ENCODE results near the gene SLC38A3.
"Not testable (repeated sequence)": the region's sequence is repeated elsewhere in the genome, so short reads cannot be mapped to it uniquely, and the experiment has no call there.

Gene SLC38A3

DNA sequence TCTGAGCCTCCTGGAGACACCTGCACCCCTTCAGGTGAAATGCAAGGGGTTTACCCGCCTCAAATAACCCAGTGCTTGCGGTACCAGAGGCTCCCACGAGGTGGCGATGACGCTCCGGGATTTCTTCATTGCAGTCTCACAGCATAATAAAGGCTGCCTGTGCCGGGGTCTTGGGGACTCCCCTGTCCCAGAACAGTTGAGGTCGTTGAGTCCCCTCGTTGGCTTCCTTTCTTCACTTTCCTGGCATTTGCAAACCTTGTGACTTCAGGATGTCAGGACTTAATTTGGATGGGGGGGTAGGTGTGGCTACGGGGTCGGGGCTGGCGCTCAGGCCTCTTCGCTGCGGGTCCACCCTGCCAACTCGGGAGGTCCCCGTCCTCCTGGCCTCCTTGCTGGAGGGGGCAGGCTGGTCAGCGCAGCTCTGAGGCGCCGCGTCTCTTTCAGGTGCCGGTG lies 12.4 kb upstream of the SLC38A3 start:
- peak; percentile 68 to 90 (median 82) for DNase-seq

DNA sequence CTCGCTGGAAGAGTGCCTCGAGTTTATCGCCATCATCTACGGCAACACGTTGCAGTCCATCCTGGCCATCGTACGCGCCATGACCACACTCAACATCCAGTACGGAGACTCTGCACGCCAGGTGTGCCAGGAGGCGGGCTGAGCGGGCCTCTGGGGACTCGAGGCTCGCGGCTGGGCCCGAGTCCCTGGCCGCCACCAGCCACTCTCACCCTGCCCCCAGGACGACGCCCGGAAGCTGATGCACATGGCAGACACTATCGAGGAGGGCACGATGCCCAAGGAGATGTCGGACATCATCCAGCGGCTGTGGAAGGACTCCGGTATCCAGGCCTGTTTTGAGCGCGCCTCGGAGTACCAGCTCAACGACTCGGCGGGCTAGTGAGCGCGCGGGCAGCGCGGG lies 11.8 kb upstream of the SLC38A3 start:
- no peak for DNase-seq

DNA sequence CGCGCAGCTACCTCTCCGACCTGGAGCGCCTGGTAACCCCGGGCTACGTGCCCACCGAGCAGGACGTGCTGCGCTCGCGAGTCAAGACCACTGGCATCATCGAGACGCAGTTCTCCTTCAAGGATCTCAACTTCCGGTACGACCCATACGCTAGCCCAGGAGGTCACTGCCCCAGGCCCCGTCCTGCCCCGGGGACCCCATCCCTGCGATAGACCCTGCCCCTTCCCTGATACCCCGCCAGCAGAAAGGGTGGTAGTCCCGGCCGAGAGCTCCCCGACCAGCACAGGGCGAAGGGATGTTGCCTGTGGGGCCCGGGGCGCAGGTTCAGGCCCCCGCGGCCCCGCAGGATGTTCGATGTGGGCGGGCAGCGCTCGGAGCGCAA lies 11.3 kb upstream of the SLC38A3 start:
- peak in 1 of 6 experiments; percentile 40 for DNase-seq

DNA sequence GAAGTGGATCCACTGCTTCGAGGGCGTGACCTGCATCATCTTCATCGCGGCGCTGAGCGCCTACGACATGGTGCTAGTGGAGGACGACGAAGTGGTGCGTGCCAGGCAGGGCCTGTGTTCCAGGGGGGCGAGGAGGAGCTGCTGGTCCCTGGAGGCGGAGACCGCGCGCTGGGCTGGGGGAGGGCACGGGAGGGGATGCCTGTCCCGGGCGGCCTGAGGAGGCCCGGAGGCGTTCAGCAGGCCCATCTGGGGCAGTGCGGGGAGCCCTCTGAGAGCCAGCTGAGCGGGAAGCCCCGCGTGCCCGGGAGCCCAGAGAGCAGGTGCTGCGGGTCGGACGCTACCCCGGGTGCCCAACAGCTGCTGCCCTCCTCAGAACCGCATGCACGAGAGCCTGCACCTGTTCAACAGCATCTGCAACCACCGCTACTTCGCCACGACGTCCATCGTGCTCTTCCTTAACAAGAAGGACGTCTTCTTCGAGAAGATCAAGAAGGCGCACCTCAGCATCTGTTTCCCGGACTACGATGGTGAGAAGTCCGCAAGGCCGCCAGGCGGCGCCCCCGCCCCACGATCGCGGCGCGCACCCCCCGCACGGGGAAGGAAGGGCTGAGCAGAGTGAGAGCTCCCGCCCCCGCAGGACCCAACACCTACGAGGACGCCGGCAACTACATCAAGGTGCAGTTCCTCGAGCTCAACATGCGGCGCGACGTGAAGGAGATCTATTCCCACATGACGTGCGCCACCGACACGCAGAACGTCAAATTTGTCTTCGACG lies 10.8 kb upstream of the SLC38A3 start:
- peak; percentile 82 to 89 (median 87) for DNase-seq

DNA sequence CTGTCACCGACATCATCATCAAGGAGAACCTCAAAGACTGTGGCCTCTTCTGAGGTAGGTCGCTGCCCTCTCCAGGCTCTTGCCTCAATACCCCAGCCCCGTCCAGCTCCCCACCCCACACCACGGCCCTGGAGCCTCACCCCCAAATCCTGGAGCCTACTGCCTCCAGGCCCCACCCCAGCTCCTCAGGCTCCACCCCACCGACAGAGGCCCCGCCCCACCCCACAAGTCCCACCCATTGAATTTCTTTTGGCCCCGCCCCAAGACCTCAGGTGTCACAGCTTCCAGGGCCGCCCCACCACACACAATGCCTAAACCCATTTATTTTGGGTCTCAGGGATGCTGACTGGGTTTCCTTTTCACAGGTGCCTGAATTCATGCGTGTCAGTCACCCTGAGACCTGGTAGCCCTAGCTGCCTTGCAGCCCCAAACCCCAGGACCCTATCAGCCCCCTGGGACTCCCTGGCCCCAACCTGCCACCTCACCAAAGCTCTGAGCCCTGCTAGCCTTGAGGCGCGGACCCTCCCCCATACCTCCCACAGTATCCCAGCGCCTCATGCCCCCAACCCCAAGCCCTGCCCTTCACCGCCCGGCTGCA lies 10.1 kb upstream of the SLC38A3 start:
- DNase-seq = peak in 3 of 6 experiments; percentile 79 to 86 (median 84)

DNA sequence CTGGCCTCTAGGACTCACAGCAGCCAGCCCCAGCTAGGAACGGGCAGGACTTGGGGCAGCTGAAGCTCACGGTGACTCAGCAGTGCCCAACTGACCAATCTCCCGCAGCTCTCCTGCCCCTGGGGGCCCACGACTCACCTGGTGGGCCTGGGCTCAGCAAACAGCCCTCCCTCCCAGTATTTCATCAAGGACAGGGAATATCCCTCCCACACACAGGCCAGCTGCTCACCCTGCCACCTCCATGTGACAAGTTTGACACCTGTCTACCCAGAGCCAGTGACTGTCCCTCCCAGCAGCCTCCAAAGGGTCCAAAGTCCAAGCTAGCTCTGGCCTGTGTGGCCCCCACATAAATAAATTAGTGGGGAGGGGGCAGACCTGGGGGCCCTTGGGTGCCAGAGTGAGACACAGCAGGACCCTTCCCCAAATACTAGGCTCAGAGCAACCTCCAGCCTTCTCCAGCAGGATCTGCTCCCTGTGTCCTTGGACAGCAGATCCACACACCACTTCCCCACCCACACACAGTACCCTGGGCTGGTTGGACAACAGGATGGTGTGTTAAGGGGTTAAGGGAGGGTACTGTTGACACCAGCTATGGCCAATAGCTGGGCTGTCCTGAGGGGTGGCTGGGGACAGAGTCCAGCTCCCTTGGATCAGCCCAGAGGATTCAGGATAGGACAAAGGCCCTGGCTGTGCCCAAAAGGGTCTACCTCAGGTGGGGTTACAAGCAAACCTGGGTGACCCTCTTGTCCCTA lies 9.4 kb upstream of the SLC38A3 start:
- DNase-seq = no peak

DNA sequence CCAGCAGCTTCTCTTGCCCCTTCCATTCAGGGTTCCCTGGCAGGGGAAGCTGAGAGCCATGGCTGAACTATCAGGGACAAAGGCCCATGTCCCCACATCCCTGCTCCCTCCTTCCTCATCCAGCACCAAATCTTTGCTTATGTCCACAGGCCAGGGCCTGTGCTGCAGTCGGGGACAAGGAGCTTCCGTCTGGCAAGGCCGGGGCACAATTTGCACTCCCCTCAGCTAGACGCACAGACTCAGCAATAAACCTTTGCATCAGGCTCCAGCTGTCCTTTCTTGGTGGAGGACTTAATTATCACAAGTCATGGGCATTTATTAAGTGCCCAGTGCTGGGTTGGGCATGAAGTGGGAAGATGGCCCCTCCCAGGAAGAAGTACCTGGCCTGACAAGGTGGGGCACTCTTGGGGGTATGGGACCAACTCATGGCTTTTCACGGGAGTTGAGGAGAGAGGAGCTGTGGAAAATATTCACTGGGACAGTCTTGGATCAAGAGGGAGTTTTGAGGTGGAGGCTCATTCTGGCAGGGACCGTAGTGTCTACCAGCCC lies 8.7 kb upstream of the SLC38A3 start:
- DNase-seq = no peak

DNA sequence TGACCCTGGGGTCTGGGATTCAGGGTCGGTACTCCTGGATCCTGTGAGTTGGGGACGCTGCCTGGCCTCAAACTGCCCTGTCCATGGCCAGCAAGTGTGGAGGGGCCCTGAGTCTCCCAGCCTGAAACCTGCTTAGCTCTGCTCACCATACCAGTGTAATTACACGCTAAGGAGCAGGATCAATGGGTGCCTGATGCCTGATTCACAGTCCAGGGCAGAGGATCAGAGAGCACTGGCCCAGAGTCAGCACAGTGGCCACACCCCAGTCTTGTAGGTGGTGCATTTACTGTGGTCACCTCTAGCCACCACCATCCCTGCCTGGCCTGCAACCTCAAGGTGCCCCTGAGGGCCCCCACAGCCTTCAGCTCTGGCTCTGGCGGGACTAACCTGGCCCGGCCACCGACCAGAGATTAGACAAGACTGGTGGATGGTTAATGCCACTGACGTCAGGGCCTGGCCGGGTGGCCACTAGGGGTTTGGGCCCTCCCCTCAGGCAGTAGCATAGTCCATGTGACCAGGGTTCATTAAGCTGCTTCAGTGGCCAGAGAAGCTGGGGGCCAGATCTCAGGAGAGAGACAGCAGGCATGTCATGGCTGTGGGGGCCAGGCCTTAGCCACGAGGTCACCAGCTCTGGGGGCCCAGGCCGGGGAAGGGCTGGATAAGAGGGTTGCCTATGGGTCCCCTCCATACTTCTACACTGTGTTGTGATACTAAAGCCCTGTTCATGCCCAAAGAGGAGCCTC lies 3.3 kb upstream of the SLC38A3 start:
- no peak for DNase-seq

DNA sequence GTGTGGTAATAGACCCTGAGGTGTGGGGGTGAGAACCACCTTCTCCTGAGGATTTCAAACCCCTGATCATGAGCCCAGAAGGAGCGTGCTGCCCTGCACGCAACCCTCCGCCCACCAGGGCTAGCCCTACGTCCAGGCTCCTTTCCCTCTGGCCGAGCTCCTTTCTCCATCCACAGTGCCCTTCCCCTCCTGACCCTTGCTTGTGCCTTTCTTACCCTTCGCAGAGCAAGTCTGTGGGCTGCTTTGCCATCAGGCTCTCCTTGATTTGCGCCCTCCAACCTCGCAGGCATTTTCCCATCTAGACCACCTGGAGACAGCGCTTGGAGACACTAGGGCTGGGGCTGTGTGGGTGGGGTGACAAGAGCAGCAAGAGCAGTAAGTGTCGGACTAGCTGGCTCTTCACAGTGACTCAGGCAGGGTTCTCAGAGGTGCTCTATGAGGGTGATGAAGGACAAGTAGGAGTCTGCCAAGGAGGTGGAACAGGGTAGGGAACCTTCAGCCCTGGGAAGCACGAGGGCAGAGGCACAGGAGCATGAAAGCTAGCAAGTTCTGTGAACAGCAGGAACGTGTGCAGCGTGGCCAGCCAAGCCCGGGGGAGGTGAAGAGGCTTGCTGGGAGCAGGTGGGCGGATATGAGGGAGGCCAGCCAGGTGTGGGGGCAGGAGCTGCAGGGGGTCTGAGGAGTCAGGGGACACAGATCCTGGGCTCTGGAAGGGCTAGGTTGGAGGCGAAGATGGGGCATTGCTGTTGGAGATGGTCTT lies 2.5 kb upstream of the SLC38A3 start:
- no peak for DNase-seq

DNA sequence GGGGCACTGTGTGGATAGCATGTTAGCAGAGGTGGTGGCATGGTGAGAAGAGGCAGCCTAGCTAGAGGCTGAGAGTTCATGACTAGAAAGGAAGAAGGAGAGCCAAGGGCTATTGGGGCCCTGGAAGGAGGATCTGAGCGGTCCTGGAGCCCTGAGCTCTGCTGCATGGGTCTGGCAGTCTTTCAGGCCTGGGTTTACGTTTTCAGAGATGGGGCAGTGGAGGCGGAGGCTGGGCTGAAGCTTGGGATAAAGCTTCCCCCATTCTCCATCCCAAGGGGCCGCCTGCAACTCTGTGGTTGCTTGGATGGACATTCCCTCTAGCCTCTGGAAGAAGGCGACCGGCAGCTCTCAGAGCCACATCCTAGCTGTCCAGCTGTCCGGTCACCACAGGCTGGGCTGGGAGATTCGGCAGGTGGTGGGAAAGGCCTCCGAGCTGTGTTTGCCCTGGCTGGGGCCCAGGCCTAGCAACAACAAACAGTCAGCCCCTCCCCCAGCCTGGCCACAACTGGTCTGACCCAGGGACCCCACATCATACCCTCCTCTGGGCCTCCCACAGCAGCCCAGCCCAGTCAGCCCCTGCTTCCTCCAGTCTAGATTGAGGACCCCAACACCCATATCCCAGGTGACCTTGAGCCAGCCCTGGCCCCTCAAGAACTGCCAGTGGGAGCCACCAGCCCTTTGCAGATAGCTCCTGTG lies 1.8 kb upstream of the SLC38A3 start:
- no peak for DNase-seq

DNA sequence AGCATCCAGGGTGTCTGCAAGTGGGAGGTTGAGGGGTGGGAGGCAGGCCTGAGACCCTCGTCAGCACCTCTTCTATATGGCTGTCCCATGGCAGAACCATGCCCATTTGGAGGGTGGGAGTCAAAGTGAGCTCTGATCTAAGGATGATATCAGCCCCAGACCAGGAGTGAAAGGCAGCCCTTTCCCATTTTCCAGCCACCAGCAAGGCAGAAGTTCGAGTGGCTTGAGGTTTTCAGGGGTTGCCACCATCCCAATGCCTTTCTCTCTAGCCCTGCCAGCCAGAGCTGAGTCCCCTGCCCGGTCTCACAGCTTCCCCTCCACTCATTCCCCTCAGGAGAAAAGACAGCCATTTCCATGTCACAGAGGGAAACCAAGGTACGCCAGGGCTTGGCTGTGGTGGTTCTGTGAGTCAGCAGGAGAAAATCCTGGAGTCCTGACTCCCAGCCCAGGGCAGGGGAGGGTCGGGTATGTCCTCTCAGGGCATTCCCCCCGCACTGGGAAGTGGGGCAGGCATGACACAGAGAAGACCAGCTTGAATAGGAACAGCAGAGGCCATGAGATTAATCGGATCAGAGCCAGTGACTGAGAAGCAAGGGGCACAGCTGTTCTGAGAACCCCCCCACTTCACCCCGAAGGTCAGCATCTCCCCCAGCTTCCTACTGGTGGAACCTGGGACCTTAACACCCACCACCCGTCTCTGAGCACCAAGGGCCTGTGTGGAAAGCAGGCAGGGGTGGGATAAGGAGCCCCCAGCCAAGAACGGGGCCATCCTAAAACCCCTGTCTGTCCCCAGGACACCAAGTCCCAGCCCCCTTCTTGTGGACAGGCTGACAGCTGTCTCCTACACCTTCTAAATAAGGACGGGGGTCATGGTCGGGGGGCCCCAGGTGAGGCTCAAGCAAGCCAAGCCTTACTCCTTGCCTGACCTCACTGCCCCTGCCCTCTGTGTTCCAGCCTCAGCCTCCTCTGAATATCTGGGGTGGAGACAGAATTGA lies 965 bp upstream of the SLC38A3 start:
- DNase-seq = no peak

DNA sequence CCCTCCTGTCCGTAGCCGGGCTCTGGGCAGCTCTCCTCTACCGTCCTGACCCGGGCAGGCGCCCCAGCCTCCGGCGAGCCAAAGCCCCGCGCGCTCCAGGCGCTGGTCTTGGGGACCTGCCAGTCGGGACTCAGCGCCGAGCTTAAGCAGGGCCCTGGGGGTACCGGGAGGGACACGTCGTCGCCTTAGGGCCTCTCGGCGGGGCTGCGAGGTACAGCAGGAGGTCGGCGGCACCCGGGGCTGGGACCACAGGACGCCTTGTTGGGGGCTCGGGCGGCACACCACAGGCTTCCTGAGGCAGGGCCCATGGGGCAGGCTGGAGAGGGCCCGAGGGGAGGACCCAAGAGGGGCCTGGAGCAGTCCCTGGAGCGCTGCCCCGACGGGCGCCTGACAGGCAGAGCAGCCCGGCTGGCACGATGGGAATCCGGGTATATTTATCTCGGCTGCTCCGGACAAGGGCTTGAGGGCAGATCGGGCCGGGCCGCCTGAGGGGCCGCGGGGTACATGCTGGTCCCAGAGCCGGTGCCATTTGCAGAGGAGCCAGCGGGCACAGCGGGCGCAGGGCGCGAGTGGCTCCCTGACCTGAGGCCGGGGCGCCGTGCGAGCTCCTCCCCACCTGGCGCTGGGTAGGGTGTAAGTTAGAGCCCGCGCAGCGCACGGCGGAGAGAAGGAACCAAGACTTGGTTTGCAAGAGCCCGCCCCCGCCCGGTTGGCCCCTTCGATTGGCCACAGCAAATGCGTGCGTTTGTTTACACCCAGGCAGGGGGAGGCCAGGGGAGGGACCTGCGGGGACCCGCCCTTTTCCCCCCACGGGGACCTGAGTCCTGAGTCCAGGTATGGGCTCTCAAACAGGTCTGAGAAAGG lies 574 bp downstream of the SLC38A3 start:
- DNase-seq = peak in 4 of 6 experiments; percentile 13 to 45 (median 32)

DNA sequence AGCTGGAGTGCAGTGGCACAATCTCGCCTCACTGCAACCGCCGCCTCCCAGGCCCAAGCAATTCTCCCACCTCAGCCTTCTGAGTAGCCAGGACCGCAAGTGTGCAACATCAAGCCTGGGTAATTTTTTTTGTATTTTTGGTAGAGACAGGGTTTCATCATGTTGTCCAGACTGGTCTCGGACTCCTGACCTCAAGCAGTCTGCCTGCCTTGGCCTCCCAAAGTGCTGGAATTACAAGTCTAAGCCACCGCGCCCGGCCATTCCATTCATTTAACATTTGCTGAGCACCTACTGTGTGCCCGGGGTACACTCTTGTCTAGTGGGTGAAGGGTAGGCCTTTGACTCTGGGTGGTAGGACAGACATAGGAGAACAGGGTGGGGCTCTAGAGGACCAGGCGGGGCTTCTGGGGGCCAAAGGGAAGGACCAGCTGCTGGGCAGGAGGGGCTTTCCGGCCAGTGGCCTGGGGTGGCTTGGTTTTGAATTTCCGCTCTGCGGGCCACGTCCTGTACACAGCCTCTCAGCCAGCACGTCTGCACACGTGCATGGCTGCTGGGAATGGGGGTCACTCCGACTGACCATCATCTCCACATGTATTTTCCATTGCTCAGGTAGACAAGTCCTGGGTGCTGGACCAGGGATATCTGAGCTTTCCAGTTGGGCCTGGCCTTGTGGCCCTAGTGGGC lies 2.4 kb downstream of the SLC38A3 start:
- no peak for DNase-seq

DNA sequence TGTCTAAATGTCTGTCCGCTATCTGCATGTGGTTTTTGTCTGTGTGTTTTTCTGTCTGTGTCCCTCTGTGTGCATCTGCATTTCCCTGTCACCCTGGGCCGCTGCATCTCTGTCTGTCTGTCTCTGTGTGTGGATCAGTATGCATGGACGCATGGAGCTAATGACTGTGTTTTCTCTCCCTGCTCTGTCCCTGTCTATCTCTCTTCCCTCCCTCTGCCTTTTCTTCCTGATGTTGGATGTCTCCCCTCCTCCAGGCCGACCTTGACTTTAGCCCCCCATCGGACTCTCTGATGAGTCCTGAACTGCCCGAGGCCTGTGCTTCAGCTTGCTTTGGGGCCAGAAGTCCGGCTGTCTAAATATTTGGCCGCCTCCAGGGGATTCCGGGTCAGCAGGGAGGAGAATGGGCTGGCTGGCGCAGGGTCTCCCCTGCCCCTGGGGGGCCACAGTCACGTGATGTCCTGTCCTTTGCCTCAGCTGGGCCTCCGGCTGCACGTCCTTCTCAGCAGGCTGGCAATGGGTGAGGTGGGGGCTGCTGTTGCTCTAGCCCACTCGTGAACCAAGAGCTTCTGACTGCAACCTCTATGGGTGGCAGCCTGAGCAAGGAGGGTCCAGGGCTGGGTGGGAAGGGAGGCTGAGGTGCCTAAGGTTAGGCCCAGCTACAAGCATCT lies 3.7 kb downstream of the SLC38A3 start:
- no peak for DNase-seq

DNA sequence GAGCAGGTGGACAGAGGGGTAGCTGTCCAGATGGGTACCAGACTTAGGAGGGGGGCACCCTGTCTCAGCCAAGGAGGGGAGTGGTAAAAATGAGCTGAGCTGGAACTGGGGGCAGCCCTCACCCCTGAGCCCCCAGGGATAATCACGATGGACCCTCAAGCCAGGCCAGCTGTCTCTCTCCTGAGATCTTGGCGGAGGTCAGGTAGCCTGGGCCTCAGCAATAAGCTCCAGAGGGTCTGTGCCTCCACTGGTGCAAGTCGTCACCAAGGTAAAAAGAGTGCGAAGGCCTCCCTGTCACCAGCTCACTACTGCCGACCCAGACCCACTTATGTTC lies 5.1 kb downstream of the SLC38A3 start:
- no peak for DNase-seq

DNA sequence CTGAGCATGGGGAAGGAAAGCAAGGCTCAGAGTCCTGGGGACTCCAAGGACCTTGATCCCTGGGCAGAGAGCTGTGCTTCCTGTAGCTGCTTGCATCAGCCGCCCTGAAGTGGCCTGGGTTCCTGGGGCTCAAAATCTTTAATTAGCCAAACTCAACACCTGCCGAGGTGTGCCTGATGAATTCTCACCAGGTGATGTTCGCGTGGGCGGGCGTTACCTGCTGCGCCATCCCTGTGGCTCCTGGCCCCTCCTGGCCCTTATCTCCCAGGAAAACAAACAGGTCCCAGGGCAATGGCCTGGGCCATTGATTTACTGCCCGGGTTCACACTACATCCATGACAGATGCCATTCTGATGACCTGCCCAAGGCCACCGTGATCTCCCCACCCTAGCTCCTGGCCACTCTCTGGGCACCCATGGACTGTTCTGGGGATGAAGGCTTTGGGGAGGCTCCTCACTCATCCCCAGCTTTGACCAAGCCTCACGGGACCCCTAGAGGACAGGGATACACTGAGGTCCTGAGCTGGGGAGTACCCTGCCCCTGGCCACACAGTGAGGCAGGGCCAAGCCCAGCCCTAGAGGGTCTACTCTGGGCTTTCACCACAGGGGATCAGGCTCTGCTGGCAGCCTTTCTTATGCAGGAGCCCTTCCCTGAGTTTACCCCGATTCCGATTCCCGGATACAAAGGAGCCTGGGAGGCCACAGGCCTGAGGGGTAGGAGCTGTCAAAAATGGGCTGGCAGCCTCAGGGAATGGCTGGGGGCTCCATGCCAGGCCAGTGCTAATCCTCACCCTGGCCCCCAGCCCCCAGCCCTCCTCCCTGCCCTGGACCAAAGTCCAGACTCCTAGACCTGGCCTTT lies 5.7 kb downstream of the SLC38A3 start:
- no peak for DNase-seq

DNA sequence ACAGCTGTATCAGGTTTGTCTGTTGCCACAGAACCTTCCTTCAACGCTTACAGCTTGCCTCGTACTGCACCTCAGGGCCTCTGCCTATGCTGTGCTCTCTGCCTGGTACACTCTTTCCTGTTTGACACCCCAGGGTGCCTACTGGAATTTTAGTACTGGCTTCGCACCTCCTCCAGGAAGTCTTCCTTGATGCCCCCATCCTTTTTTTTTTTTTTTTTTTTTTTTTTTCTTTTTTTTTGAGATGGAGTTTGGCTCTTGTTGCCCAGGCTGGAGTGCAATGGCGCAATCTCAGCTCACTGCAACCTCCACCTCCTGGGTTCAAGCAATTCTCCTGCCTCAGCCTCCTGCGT lies 6.3 kb downstream of the SLC38A3 start:
- not testable (repeated sequence) for DNase-seq

All from stimulated activated naive CD4-positive, alpha-beta T cell (primary cell).